Lower leg skin (tissue), 4 donors: ENCODE measurements around the gene ZNF302. TPM values are rescaled to one million over a fixed set of nuclear protein-coding genes. Genes with fewer than 3 reads are reported as not detected.
"Not testable (repeated sequence)": the region's sequence is repeated elsewhere in the genome, so short reads cannot be mapped to it uniquely, and the experiment has no call there.

Experiments
- DNase-seq, 2 donors: peaks; one replicate each; pipeline ENCODE4 v3.0.0-alpha.2; 2019; ENCODE audit warnings: low spot score in 2 of 2
- H3K4me3 ChIP-seq: fragments of 200-600 bp; sonication (generic); 2 replicates; pipeline ENCODE4 v1.5.1; 2017; ENCODE audit warnings: mild to moderate bottlenecking, low read depth; ENCODE audit not compliant: poor library complexity, severe bottlenecking
- CTCF ChIP-seq, 3 donors: fragments of 450-650 bp; IDR thresholded peaks; one replicate each; pipeline ENCODE4 v1.5.1; 2016; ENCODE audit warnings: antibody characterized with exemption in 3 of 3, mild to moderate bottlenecking in 3 of 3, moderate library complexity in 2 of 3
- POLR2A ChIP-seq, 2 donors: fragments of 450-650 bp; IDR thresholded peaks; one replicate each; pipeline ENCODE4 v1.6.1; 2016 to 2017; ENCODE audit warnings: antibody characterized with exemption in 2 of 2, mild to moderate bottlenecking in 1 of 2, moderate library complexity in 1 of 2
- WGBS, 2 donors: methylation state at CpG; one replicate each; pipeline ENCODE4 v1.1.5; 2018; 5-methylcytosine and 5-hydroxymethylcytosine counted together
- intact Hi-C: fragments of 100-400 bp; cut with DNase I; formaldehyde crosslinking; loops from one replicate; pipeline ENCODE4 v1.15.0; 2023; ENCODE audit warnings: low total_unique reads
- total RNA-seq, 4 donors: library from RNA; depleted of rRNA; stranded (reverse); fragments of >200 nt; gene quantifications; one replicate each; pipeline ENCODE4 v1.1.0, GENCODE V29; 2016

ZNF302 gene
- total RNA-seq, 4 donors from 2014 or later = 9.2 to 21.4 (median 11.6) TPM

- intact Hi-C loops = no loop called here
- TF ChIP-seq CTCF (IDR thresholded peaks at IDR 0.05) (no peak), POLR2A (IDR thresholded peaks at IDR 0.05) (no peak)
- H3K4me3 ChIP-seq = no peak overlapping the region
- WGBS, 2 donors = 97 to 99% methylated on average over 9 of the region's 9 CpGs
- DNase-seq = no peak
Observed at GRCh38 chr19:34681478-34681877, 4.0 kb downstream of the ZNF302 start.

GRCh38 chr19:34685266-34685665 is 7.8 kb downstream of the ZNF302 start:
- DNase-seq, intact Hi-C loops, H3K4me3 ChIP-seq: not testable (repeated sequence)
- WGBS, 2 donors = 96 to 97% methylated on average over 5 of the region's 5 CpGs

GRCh38 chr19:34686455-34686854 is 9.0 kb downstream of the ZNF302 start:
- DNase-seq = no peak
- TF ChIP-seq CTCF (IDR thresholded peaks at IDR 0.05) (no peak), POLR2A (IDR thresholded peaks at IDR 0.05) (no peak)
- 87 to 91% methylated on average over 5 of the region's 5 CpGs for WGBS, 2 donors
- no peak overlapping the region for H3K4me3 ChIP-seq
- intact Hi-C loops = no loop called here

- TF ChIP-seq CTCF (IDR thresholded peaks at IDR 0.05) = no peak
- TF ChIP-seq POLR2A (IDR thresholded peaks at IDR 0.05) = no peak
Observed at GRCh38 chr19:34687348-34687747, 9.9 kb downstream of the ZNF302 start.

GRCh38 chr19:34688592-34688991 is 11.1 kb downstream of the ZNF302 start:
- no peak for DNase-seq
- intact Hi-C loops = no loop called here
- TF ChIP-seq POLR2A (IDR thresholded peaks at IDR 0.05) (no peak), CTCF (IDR thresholded peaks at IDR 0.05) (no peak)
- whole genome bisulfite sequencing, 2 donors = 90 to 100% methylated on average over 1 of the region's 1 CpG
- H3K4me3 ChIP-seq = no peak overlapping the region

More at GRCh38 chr19:34687348-34687747, 9.9 kb downstream of the ZNF302 start:
- DNase-seq = no peak
- H3K4me3 ChIP-seq = no peak overlapping the region
- intact Hi-C loops = no loop called here
- WGBS, 2 donors = 66 to 89% methylated on average over 2 of the region's 2 CpGs

GRCh38 chr19:34690372-34690771 is 12.9 kb downstream of the ZNF302 start:
- intact Hi-C loops = no loop called here
- no peak for TF ChIP-seq CTCF (IDR thresholded peaks at IDR 0.05)
- TF ChIP-seq POLR2A (IDR thresholded peaks at IDR 0.05) = no peak
- no peak for DNase-seq
- H3K4me3 ChIP-seq = no peak overlapping the region
- WGBS, 2 donors = 84 to 90% methylated on average over 3 of the region's 3 CpGs
